Endothelial cell (in vitro differentiated cells): ENCODE measurements around the gene ARPP21. TPM values are rescaled to one million over a fixed set of nuclear protein-coding genes. Genes with fewer than 3 reads are reported as not detected.

ENCODE experiments used
- DNase-seq: peaks from one replicate; pipeline ENCODE4 v3.0.0; 2021; ENCODE audit warnings: low spot score
- H3K27ac Mint-ChIP-seq: one replicate; pipeline ENCODE4 v1.8.0; 2021; ENCODE audit warnings: mixed read lengths, inconsistent platforms; ENCODE audit not compliant: unreplicated experiment
- H3K27me3 Mint-ChIP-seq: one replicate; pipeline ENCODE4 v1.8.0; 2021; ENCODE audit warnings: mild to moderate bottlenecking, moderate library complexity, mixed read lengths, inconsistent platforms; ENCODE audit not compliant: unreplicated experiment
- H3K36me3 Mint-ChIP-seq: one replicate; pipeline ENCODE4 v1.8.0; 2021; ENCODE audit warnings: mild to moderate bottlenecking, low read depth, mixed read lengths, inconsistent platforms; ENCODE audit not compliant: unreplicated experiment
- H3K4me1 Mint-ChIP-seq: one replicate; pipeline ENCODE4 v1.8.0; 2021; ENCODE audit warnings: mild to moderate bottlenecking, mixed read lengths, inconsistent platforms; ENCODE audit not compliant: unreplicated experiment
- H3K4me3 Mint-ChIP-seq: one replicate; pipeline ENCODE4 v1.8.0; 2021; ENCODE audit warnings: mild to moderate bottlenecking, mixed read lengths, inconsistent platforms; ENCODE audit not compliant: unreplicated experiment
- H3K9me3 Mint-ChIP-seq: one replicate; pipeline ENCODE4 v1.8.0; 2021; ENCODE audit warnings: mixed read lengths, inconsistent platforms; ENCODE audit not compliant: unreplicated experiment
- CTCF ChIP-seq: fragments of 200-600 bp; sonication (generic); IDR thresholded peaks from one replicate; pipeline ENCODE4 v1.5.0; 2021; ENCODE audit warnings: antibody characterized with exemption; ENCODE audit not compliant: unreplicated experiment
- total RNA-seq: library from RNA; stranded (reverse); fragmentation: NEBNext Ultra II Directional; extraction: Animal tissue kit (Norgen Biotek cat#: 25700); gene quantifications from one replicate; pipeline ENCODE4 v1.2.1, GENCODE V29; 2021; ENCODE audit not compliant: unreplicated experiment

ARPP21 gene
- total RNA-seq, 1 donor from 2014 or later: not detected

DNA sequence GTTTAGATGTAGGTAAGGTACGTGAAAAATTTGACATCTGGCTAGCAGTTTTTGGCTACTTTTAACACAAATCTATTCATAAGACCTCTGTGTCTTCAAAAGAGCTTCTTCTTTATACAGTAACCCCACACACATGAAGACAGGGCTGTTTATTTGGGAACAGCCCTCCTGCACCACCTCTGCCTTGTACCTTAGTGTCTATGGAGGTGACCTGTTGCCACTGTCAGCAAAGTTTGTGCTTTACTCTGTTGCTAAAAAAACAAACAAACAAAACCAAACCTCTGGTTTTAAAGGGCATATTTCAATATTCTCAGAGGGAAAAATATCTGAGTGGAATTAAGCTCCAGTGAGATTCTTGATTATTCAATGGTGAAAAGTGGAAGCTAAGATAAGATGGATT, 122.0 kb downstream of the ARPP21 start:
- Mint-ChIP-seq H3K9me3 (no peaks in the 10 kb centered on the region), H3K27me3 (no peaks in the 10 kb centered on the region)

GRCh38 chr3:35772381-35773015, 133.2 kb downstream of the ARPP21 start:
- DNase-seq: no peak
- TF ChIP-seq CTCF: no peak
- Mint-ChIP-seq H3K27me3 (no peaks in the 10 kb centered on the region), H3K27ac (no peak overlapping the region), H3K4me1 (peaks cover 14% of the 10 kb centered on the region), H3K36me3 (no peaks in the 10 kb centered on the region), H3K4me3 (no peak overlapping the region), H3K9me3 (no peaks in the 10 kb centered on the region)

More for the DNA sequence above, 122.0 kb downstream of the ARPP21 start:
- no peak for DNase-seq
- no peaks in the 10 kb centered on the region for H3K36me3 Mint-ChIP-seq
- H3K4me1 Mint-ChIP-seq: peaks cover 5% of the 10 kb centered on the region
- H3K4me3 Mint-ChIP-seq: no peak overlapping the region
- H3K27ac Mint-ChIP-seq: no peak overlapping the region
- no peak for TF ChIP-seq CTCF

- no peak for TF ChIP-seq CTCF
- Mint-ChIP-seq H3K27ac (no peak overlapping the region), H3K9me3 (no peaks in the 10 kb centered on the region), H3K27me3 (no peaks in the 10 kb centered on the region), H3K36me3 (no peaks in the 10 kb centered on the region), H3K4me3 (no peak overlapping the region), H3K4me1 (peaks cover 8% of the 10 kb centered on the region)
- DNase-seq: no peak
These were observed 134.1 kb downstream of the ARPP21 start for GRCh38 chr3:35773417-35773816.

GRCh38 chr3:35776346-35776745, 137.0 kb downstream of the ARPP21 start:
- Mint-ChIP-seq H3K9me3 (no peaks in the 10 kb centered on the region), H3K27me3 (no peaks in the 10 kb centered on the region), H3K36me3 (no peaks in the 10 kb centered on the region), H3K4me3 (no peak overlapping the region), H3K4me1 (no peaks in the 10 kb centered on the region), H3K27ac (no peak overlapping the region)
- no peak for DNase-seq
- TF ChIP-seq CTCF: no peak

DNA sequence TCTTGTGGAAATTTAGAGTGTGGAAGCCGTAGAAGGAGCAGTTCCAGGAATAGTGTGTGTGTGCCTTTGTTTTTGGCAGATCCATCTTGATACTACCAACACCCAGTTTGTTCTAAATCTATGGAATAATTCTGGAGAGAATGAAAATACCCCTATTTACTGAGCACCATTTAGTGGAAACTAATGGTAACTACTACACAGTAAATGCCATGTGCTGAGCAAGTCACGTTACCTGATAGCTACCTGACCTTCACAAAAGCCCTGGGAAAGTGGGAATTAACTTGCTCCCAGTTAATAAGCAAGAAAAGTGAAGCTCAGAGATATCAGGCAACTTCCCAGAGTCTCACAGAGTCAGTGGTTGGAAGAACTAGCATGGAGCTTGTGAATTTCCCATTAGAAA, 137.7 kb downstream of the ARPP21 start:
- Mint-ChIP-seq H3K36me3 (no peaks in the 10 kb centered on the region), H3K27me3 (no peaks in the 10 kb centered on the region), H3K4me1 (no peaks in the 10 kb centered on the region), H3K9me3 (no peaks in the 10 kb centered on the region), H3K27ac (no peak overlapping the region), H3K4me3 (no peak overlapping the region)
- no peak for DNase-seq
- no peak for TF ChIP-seq CTCF
